GM18498 (cell line): ENCODE results near the gene DCAF4.
"Not testable (repeated sequence)": the region's sequence is repeated elsewhere in the genome, so short reads cannot be mapped to it uniquely, and the experiment has no call there.

Source experiments
- ATAC-seq: cut with Tn5 transposase; IDR thresholded peaks from one replicate; pipeline ENCODE4 v1.9.1; 2021; ENCODE audit warnings: mild to moderate bottlenecking, moderate library complexity; ENCODE audit not compliant: unreplicated experiment

DCAF4 gene

DNA sequence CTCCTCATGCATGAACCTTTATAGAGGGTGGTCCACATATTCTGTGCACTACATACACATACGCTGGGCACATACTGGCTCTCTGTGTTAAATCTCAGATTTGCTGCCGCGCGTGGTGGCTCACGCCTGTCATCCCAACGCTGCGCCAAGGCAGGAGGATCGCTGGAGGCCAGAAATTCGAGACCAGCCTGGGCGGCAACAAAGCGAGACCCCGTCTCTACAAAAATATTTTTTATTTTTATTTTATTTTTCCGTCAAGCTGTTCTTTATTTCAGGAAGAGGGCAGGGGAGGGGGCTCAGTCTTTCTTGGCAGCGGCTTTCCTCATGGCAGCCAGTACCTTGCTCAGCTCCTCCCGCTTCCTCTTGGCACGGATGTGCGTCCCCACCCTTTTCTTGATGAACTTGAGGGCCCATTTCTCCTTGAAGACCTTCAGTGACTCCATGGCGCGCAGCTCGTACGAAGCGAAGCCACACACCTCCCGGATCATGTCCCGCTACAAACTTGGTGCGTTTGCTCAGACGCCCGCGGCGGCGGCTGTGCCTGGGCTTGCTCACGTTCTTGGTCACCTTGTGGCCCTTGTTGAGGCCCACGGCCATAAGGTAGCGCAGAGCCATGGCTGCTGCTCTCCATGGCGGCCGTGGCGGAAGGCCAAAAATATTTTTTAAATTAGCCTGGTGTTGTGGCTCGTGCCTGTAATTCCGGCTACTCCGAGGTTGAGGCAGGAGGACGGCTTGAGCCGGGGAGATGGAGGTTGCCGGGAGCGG lies 3.2 kb downstream of the DCAF4 start:
- ATAC-seq = no peak

DNA sequence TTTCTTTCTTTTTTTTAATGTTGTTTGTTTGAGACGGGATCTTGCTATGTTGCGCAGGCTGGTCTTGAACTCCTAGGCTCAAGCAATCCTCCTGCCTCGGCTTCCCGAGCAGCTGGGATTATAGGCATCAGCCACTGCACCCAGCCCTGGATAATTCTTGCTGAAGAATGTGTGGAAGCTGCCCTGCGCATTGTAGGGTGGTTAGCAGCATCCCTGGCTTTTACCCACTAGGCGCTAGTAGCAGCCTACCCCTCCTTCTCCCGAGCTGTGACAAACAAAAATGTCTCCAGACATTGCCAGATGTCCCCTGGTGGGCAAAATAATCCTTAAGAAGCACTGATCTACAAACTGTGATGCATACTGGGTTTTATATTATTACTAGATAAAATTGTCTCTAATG lies 6.6 kb downstream of the DCAF4 start:
- ATAC-seq = no peak

DNA sequence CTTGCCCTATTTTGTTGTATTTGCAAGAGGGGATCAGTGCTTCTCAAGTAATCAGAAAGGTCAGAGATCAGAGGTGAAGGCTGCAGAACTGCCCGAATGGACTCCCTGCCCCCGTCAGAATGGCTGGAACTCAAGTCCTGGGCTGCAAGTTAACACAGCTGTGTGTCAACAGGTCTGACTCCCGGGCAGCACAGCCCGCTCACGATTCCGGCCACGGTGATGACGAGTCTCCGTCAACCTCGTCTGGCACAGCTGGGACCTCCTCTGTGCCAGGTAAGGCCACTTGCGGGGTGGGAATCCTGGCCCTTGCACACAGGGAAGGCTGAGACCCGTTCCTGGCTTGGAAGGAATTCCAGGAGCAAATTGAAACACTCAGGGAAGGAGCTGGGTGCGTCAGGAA lies 13.4 kb downstream of the DCAF4 start:
- no peak for ATAC-seq

DNA sequence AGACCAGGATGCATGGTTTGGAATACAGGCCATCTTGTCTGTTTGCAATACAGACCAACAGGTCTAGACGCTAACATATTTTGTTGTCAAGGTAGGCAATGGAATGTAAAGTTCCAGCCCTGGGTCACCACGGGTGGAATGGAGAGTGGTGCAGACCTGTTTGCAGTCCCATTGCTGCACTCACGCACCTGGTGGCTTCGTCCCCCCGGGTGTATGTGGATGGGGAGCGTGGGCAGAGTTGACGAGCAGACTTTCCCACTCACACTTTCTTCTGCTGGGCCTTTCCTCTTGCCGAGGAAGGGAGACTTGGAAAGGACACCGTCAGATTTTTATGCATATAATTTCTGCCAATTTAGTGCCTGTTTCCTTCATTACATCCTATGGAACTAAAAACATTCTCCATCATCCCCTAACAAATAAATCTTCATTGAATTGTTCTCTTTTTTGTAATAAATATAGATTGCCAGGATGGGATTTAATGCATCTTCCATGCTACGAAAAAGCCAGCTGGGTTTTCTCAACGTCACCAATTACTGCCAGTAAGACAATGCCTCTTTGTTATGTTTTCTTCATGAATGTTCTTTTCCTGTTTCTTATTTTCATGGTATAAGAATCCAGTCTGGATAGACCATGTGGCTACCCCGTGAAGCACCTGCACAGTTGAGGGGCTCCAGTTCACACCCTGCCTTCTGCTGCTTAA lies 15.2 kb downstream of the DCAF4 start:
- ATAC-seq = no peak

DNA sequence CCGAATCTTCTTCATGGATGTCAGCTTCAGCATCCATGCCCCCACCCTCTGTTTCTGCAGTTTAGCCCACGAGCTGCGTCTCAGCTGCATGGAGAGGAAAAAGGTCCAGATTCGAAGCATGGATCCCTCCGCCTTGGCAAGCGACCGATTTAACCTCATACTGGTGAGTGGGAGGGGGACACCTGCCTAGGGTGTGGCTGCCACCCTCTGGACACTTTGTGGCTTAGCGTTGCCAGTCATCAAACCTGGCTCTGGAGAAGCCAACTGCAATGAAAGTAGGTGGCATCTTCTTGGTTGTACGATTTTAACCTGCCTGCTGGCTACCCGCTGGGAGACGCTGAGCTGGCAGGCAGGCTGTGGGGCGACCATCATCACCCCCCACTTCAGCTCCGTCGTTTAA lies 16.7 kb downstream of the DCAF4 start:
- no peak for ATAC-seq

DNA sequence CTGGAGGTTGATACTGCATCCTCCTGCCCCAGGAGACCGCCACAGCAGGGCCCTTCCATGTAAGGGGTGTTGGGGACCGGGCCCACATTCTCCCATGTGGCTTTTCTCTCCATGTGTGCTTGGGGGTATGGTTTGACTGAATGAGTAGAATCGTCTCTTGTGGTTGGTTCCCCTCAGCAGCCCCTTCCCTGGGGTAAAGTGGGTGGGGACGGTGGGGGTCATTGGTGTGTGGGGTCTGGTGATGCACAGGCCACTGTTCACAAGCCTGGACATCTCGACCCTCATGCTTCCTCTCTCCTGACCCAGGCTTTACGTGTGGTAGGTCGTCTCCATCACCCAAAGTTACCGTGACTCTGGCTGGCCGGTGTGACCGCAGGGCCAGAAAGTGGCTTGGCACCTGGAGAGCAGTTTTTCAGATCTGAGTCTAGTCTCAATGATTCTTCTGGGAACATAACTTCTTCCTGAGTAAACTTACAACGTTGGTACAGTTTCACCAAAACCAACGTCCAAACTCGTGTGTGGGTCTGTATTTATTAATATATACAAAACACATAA lies 17.7 kb downstream of the DCAF4 start:
- no peak for ATAC-seq

DNA sequence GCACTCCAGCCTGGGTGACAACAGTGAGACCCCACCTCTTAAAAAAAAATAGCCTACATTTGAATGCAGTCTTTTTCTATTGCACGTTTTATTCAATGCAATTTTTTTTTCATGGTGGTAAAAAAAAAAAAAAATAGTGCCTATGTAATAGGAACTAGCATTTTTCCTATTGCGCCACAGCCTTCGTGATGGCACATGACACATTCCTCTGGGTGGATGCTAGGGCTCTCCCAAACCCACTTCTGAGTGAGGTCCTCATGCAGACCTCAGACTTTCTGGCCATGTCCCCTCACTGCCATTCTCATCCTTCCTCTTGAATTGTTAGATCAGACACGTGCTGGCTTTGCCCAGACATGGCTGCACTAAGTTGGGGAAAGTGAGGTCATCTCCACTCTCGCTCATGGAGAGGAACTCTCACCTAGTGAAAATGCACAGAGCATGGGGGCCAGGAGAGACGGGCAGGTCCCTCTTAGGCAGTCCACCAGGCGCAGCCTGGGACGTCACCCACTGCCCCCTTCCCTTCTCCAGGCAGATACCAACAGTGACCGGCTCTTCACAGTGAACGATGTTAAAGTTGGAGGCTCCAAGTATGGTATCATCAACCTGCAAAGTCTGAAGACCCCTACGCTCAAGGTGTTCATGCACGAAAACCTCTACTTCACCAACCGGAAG lies 19.2 kb downstream of the DCAF4 start:
- ATAC-seq = no peak

DNA sequence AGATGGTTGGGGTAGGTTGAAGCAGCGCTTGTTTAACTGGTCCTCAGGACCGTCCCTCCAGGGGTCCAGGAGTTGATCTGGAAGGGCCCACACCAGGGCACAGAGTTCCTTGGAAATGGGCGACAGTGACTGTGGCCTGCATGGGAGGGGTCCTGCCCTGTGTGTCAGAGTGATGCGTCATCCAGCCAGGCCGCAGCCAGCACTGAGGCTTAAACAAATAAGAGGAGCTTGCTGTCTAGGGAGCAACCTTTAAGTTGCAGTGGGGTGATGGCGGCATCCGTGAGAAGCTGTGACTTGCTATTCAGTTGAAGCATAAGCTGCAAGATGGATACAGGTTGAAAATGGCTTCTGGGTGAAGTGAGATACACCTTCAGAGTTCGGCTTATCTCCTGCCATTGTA lies 20.2 kb downstream of the DCAF4 start:
- no peak for ATAC-seq

DNA sequence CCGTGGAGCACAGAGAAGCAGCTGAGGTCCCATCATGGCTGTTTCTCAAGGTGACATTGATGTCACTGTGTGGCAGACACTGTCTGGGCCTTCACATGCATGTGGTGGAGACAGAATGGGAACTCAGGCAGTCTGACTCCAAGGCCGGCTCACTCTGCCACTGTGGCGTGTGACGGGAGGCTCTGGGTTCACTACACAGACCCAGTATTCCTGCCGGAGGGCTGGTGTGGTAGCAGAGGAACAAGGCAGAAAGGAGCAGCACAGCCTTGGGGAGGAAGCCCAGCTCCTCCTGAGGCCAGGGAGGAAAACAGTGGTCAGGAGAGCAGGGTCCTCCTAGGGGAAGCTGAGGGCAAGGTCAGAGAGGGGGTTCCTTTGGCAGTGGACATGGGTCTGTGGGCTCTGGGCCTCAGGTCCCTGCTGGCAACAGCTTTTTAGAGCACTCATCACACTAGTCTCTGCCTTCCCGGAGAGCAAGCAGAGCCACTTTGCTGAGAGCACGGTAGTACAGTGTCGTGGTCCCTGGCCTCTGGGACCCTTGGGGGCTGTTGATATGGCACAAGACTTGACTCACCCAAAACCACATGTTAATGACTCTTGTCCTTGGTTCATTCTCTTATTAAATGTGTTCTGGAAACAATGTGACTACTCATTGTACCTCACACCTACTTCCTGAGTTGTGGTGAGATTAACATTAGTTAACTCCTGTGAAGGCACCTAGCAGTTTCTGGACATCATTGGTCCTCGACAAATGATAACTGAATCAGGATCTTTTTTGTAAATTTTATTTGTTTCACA lies 21.3 kb downstream of the DCAF4 start:
- no peak for ATAC-seq

DNA sequence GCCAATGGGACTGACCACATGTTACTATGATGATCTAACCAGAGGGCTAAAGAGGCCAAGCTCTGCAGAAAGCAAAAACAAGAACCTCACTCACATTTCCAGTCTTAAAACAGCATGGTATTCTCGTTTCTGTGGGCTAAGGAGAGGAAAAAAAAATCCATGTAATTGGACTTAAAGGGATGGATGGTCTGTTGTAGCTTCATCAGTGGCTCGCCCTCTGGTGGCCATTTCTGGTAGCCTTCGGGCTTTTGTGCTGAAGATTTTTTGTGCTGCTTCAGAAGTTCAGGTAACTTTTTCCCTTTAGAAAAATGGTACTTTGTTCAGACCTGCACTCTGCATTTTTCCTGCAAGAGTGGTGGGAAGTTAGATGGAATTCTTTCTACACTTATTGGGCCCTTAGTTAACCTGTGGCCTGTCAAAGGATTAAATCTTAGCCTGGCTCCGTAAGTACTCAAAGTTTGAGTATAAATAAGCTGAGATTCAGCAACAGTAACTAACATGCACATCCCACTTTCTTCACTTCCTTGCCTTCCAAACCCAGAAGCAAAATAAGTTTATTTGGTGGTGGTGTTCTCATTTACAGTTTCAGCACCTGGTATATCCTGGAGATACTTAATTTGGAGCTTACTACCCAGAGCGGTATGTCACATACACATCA lies 22.3 kb downstream of the DCAF4 start:
- no peak for ATAC-seq

DNA sequence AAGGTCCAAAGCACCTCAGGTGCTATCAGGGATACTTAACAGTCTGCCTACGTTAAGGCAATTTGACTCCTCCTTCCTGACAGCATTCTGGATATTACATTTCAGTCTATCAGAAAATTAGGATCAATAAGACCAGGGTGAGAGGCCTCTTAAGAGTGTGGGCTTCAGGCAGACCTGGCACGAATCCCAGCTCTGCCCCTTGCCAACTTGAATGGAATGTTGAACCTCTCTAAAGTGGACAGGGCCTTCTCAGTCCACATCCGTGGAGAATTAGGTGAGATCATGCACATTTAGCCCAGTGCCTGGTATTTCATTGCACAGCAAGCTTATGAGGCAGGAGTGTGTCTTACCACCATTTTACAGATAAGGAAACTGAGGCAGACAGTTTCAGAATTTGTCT lies 25.9 kb downstream of the DCAF4 start:
- ATAC-seq = no peak

DNA sequence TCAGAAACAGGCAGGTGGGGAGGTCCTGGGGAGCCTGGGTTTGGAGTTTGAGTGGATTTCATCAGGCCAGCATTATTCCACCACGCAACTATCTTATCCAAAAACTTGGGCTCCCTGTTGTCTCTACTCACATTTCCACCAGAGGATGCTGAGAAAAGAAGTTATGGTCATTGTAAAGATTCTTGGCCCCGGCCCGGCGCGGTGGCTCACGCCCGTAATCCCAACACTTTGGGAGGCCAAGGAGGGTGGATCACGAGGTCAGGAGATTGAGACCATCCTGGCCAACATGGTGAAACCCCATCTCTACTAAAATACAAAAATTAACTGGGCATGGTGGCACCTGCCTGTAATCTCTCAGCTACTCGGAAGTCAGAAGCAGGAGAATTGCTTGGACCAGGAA lies 30.5 kb downstream of the DCAF4 start:
- ATAC-seq = not testable (repeated sequence)

DNA sequence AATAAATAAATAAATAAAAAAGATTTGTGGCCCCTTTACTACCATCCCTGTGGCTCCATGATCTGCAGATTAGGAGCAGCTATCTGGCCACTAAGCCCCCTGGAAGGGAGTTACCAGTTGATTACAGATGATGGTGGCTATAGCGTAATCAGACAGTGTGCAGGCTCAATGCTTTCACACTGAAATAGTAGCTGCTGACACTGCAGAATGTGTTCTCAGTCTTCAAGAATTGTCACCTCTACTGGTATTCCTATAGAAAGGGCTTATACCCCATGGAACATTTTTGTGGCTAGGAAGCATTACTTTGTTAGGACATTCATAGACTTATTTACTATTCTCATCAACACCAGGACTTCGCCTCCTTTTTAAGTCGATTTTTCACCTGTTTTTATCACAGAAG lies 30.9 kb downstream of the DCAF4 start:
- no peak for ATAC-seq

DNA sequence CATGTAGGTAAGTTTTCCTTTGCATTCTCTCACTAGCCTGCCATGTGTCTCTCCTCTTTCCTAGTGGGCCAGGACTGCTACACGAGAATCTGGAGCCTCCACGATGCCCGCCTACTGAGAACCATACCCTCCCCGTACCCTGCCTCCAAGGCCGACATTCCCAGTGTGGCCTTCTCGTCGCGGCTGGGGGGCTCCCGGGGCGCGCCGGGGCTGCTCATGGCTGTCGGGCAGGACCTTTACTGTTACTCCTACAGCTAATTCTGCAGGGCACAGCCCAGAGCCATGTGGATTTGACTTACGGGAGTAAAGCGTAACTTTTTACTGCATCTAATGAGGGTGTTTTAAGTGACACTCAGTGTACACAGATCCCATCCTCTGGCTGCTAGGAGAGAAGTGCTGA lies 32.3 kb downstream of the DCAF4 start:
- no peak for ATAC-seq

DNA sequence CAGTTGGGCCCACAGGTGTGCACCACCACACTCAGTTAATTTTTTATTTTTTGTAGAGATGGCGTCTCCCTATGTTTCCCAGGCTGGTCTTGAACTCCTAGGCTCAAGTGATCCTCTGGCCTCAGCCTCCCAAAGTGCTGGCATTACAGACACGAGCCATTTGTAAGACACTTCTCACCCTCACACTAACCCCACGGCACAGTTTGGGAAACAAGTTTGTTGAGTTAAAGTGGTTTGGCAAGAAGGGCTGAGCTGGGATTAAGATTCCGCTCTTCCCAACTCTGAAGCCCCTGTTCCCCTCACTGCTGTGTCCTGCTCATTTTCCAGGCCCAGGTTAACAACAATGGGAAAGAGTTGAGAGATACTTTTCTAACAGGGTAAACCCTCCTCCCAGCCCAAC lies 34.8 kb downstream of the DCAF4 start:
- not testable (repeated sequence) for ATAC-seq

DNA sequence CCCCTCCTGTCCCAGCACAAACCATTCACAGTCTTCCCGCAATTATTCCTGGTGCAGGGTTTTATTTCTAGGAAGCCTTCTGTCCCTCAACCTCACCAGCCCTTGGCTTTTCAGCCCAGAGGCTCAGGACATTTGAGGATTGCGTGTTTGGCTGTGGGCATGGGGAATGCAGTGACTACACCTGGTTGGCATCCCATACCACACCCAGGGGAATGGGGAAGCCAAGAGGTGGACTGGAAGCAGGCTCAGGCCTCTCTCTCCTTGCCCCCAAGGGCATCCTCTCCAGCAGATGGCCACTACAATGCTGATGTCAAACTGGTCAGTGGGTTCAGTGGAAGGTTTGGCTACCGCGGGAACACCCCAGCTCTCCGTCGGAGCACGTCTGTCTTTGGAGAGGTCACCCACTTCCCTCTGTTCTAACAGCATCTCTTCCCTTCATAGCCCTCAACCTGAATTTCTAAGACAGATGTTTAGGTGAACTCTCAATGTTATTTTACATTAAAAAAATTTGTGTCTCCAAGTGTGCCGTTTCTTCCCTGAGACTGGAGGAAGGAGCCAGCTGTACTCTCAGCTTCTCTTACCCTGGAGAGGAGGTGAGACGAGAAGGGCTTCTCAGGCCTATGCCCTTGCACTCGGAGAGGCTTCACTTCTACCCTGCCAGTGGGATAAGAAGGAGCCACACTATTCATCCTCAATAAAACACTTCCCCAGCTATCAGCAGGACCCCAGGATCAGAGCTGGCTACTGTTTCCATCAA lies 35.5 kb downstream of the DCAF4 start:
- ATAC-seq = no peak

DNA sequence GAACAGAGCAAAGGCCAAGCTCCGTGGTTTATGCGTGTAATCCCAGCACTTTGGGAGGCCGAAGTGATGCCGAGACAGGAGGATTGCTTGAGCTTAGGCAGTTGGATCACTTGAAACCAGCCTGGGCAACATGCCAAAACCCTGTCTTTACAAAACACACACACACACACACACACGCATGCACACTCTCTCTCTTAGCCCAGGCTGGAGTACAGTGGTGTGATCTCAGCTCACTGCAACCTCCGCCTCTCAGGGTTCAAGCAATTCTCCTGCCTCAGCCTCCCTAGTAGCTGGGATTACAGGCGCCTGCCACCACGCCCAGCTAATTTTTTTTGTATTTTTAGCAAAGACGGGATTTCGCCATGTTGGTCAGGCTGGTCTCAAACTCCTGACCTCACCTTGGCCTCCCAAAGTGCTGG lies 36.1 kb downstream of the DCAF4 start:
- not testable (repeated sequence) for ATAC-seq

DNA sequence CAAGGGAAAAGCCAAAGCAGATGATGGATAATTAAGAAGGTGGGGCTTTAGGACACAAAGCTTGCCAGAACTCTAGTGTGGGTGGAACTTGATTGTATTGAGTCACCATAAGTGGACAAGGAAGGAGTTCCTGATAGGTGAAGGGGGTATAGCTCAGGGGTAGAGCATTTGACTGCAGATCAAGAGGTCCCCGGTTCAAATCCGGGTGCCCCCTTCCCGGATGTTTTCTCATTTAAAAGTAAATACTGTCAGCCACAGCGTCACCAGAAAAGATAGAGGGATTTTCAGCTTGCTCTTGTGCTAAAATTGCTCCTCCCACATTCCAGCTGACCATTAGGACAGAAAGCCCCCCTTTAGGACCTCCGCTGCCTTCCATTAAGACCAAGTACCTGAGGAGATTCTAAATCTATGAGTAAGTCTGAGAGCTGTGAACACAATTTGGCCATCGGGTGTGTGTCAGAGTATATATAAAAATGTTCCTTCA lies 36.6 kb downstream of the DCAF4 start:
- no peak for ATAC-seq

DNA sequence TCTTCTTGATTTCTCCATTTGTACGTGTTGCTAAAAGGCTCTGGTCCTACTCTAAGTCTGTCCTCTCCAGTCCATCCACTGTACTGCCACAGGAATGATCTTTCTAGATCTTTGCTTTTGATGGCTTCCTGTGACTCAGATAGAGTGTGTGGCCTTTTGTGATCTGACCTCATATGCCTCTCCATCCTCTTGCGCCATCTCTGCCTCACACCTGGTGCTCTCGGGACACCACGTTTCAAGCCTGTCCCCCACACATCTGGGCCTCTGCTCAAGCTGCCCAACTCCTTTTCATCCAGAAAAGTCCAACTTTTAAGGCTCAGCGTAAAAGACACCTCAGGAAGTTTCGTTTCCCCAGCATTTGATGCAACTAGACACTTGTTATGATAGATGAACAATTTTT lies 39.0 kb downstream of the DCAF4 start:
- ATAC-seq = no peak

DNA sequence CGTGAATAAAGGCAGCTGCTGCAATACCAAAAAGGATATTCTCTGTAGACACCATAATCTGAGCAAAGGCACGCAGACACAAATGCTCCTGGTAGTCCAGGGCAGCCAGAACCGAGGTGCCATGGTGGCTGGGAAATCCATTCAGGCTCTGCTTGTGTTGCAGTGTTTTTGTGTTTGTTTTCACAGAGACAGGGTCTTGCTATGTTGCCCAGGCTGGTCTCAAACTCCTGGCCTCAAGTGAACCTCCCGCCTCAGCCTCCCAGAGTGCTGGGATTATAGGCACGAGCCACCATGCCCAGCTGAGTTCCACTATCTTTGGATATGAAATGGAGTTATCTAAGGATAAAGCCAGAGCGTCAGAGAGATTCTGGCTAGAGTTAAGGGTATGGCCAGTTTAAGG lies 39.8 kb downstream of the DCAF4 start:
- ATAC-seq = no peak
